ENCODE data around the gene GSS.

GRCh38 chr20:34925341-34925740 is 30.3 kb downstream of the GSS start:
- TF ChIP-seq CTCF (IDR thresholded peaks at IDR 0.05) (no peak), POLR2A (IDR thresholded peaks at IDR 0.05) (no peak)
